Kidney capillary endothelial cell (primary cell): Measurements from ENCODE around the gene NT5C2.
"Not testable (repeated sequence)": the region's sequence is repeated elsewhere in the genome, so short reads cannot be mapped to it uniquely, and the experiment has no call there.

Experiments
- DNase-seq: peaks from one replicate; pipeline ENCODE4 v3.0.0-alpha.2; 2018; ENCODE audit warnings: low spot score

The NT5C2 gene

DNA sequence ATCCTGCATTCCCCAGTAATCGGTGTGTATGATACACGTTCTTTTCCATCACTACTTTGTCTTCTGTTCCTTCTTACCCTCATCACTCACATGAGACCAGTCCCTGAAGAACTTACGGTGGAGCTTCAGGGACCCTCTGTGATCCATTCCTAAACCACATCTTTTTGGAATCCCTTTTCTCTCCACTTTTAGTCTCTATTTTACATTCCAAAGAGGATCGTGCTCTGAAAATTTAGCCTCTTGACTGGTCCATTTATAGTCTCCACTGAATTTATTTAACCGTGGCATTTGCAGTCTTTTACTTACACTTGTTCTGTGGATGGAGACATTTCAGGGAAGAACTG is 109.1 kb downstream of the NT5C2 start:
- DNase-seq = no peak

DNA sequence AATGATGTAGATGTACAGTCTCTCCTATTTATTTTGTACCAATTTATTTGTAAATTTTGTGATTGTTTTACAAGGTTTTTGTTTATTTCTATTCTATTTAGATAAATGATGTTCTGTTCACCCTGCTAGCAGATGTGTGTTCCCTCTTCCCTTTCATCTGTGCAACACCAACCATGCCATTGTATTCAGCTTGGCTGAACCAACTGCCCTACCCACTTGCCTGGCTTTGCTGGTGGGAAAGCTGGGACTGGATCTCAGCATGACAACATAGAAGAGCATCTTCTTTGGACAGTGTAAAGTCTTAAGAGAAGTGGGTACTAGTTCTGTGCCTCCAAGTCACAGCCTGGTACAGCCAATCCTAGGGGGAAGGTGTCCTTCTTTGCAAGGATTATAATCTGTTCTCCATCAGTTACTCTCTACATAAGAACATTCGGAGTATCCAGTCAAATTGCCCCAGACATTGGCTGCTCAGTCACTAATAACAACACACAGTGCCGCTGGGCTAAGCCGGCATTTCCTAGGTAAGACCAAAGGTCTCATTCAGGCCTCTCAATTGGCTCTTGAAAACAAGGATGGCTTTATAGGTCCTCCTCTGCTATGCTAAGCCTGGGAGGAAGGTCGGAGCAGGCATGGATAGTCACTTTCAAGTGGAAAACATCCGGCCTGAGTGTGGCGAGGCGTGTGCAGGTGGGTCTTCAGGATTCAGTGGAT is 109.7 kb downstream of the NT5C2 start:
- DNase-seq = no peak

DNA sequence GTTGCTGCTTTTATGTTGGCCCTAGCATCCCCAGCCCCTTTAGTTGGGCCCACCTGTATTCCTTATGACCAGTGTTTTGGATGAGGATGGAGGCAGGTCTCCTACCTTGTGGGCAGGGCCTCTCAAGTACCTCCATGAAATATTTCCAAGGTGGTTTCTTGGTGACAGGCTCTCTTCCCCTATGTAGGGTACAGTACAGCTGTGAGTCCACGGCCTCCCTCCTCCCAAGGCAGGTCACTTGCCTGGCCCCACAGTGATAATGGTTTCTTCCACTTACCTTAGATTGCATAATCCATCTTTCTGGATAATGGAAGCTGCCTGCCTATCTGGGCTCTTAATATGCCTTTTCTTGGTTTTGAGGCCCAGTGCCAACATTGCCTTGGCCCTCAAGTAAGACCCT is 110.4 kb downstream of the NT5C2 start:
- DNase-seq = no peak

DNA sequence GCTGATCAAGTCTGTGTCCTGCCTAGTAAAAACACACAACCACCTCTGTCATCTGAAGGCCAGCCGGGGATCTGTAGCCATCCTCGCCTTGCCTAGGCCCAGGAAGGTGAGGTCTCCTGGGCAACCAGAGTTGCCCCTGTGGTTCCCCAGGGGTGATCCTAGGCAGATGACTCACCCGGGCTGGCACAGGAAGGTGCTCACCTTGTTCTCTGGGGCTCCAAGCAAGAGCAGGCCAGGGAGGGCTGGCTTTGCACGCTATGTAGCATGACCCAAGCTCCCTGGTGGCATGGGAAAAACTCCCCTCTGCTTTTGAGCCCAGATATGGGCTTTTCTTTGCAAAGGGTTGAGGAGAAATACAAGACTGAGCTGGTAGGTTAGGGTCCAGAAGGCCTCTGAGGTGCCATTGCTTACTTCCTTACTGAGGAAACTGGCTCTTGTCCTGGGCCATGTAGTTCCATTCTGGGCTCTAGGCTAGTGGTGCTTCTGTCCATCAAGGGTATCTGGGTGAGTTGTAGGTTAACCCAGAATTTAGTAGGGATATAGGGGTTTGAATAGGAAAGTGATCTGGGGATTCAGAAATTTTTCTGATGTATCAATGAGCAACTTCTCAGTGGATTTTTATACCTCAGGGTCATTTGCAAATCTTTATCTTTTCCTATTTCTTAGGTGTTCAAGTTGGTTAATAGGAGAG is 112.0 kb downstream of the NT5C2 start:
- DNase-seq = no peak

DNA sequence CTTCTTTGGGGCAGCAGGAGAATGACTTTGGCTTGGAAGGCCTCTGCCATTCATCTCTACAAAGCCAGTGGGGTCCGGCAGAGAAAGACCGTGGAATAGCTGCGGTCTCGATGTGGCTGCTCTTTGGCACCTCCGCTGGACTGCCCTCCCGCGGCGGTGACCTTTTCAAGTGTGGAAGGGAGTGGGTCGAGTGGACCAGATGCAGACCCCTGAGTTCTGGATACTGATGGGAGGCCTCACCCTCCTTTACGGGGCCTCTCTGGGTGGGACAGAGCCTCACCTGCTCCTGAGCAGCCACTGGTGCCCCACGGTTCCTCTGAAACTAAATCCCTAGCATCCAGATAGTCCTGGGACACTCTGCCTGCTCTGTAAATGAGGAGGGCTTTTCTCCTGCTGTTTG is 113.1 kb downstream of the NT5C2 start:
- DNase-seq = no peak

DNA sequence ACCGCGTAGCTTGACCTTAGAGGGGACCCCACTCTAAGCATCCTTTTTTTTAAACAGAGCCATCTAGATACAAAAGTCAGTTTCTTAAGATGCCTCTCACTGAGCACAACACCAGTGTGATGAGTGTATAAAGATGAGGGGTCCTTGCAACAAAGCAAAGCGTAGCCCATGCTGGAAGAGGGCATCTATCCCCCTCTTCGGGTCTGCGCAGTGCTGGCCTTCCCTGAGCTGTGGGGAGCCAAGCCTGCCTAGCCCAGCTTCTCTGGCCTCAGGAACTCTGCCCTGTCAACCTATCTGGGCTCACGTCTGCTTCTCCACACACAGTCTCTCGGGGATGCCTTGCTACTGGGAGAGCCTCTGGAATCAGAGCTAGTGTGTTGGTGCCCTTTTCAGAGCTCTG is 114.0 kb downstream of the NT5C2 start:
- DNase-seq = no peak

DNA sequence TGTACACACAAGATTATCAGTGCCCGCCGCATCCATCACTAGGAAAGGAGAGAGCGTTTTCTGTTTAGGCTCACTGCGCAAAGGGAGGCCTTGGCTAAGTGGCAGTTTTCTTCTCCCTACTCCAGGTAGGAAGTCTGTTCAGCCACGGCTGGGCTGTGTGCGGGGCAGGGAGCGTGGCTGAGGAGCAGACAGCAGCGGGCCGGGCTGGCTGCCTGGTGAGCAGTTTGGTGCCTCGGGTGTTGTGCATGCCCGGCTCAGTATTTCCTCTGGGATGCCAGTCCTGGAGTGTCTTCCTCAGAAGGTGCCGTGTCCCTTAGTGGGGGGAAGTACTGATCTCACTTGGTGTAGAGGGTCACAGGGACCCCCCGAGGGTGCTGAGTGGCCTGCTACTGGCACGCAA is 114.4 kb downstream of the NT5C2 start:
- DNase-seq = no peak

DNA sequence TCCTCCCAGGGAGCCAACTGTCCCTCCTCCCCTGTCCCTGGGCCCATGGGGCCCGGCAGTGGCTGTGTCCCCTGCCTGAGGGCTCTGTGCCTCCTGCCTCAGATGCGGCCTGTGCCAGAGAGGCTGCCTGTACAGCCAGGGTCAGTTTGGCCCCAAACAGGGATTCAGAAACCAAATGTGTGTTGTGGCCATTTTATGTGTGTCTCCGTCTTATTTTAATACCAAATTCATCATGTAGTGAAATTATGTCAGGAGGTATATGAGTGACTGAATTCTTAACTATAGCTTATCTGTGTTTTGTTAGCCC is 114.8 kb downstream of the NT5C2 start:
- DNase-seq = no peak

DNA sequence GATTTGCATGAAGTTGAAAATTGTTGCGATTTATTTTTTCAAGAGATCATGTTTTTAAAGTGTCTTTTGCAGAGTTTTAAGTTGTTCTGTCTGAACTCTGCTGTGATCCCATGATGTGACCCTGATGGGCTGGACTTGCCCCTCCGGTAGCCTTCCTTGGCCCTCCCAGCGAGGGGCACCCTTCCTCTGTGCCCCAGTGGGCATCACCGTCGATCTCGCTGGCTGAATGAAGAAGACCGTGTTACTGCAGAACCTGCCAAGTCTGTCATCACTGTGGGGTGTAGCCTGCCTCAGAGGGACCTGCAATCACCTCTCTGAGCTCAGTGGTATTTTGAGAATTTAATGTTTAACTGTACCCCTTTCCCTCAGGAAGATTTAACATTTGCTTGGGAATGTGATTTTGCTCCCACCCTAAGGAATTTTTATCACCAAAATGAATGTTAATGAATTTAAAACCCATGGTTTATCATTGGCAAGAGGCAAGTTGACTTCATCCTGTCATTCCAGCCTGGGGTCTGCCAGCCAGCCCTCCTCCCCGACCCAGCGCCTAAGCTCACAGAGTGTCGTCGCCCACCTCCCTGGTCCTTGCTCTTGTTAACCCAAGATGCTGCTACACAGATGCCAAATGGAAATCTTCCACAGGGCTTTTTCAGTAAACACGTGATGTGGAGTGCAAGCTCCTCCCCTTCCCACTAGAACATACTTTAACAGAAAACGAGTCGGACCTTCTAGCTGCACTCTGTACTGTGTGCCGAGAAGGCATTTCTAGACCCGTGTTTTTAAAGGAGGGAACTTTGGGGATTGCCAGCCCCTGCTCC is 115.4 kb downstream of the NT5C2 start:
- no peak for DNase-seq

DNA sequence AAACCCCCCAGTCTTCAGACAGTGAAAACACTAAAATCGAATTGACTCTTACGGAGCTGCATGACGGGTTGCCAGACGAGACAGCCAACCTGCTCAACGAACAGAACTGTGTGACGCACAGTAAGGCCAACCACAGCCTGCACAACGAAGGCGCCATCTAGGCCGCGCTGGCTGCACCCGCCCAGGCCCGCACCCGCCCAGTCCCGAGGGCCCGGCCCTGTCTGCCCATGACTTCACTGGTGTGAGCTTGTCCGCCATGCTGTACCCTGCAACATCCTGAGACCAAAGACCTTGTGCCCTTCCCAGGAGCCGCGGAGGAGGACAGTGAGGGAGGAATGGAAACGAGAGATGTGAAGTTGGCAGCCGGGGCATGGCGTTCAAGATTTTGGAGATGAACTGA is 116.1 kb downstream of the NT5C2 start:
- DNase-seq = no peak

DNA sequence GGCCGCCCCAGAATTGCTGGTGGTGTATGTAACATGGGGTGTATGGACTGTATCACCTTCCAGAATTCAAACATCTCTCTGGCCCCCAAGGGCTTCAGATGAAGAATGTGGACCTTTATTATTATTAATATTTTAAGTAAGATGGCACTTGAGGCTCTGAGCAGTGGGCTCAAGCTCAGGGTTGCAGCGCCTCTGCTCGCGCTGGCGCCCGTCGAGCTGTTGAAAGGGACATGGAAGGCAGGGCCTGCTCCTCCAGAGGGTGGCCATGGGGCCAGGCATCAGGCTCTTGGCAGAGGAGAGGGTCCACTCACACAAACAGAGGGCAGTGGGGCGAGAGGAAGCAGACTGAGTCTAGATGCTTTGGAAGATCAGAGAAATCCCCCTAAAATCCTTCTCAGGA is 120.2 kb downstream of the NT5C2 start:
- DNase-seq = no peak

DNA sequence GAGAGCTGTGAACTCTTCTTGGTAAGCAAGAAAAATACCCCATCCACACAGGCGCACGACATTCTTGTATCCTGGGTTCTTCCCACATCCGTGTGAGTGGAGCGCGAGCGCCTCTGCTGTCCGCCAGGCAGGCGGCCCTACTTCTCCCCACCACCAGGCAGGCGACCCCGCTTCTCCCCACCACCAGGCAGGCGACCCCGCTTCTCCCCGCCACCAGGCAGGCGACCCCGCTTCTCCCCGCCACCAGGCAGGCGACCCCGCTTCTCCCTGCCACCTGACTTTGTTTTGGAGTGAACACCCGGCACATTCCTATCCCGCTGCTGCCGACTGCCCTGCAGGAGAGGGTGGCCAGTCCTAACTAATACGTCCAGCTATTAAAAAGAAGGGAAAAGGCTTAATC is 120.8 kb downstream of the NT5C2 start:
- no peak for DNase-seq

DNA sequence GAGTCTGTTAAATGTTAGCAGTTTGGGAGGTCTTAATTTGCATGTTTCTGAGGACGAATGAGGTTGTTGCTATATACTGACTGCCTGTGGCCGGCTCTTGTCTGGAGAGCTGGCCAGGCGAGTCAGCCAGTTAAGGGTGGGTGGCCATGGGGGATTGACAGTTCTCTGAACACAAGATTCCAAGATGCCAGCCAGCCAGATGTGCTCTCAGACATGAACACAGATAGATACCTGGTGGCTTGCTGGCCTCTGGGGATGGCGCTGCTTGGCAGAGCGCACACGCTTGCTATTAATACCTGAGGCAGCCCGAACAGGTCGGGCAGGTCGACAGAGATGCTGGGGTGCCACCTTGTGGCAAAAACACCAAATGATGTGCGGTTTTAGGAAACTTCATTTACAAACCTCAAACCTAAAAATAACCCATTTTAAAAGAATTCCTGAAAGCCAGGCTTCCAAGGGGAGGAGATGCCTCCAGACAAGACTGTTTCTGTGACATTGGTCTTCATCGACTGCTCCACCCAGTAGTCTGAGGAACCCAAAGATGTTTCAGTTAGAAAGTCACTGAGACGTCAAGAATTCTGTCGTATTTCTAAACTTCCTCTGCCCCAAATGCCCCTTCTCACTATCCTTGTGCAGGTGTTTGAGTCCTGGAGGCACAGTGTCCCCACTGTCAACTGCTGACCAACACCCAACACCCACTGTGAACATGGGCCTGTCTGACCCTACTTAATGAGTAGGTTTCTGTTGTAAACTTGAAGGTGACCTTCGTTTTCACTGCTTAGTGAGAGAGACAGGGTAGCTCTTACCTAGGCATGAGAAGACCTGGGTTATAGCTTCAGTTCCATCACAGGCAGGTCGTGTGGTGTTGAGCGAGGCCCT is 123.4 kb downstream of the NT5C2 start:
- peak; percentile 46 for DNase-seq

DNA sequence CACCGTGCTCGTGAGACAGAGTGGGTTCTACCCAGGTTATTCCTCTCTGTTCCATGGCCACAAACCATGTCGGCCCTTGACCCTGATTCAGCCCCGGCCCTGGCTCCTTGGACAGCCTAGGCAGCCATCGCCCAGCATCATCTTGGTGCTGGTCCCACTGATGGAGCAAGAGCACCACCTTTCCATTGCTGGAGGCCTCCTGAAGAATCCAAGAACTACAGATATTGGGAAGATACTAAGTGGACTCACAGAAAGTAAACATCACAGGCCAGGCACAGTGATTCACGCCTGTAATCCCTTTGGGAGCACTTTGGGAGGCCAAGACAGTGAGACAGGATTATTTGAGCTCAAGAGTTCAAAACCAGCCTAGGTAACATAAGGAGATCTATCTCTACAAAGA is 125.1 kb downstream of the NT5C2 start:
- no peak for DNase-seq

DNA sequence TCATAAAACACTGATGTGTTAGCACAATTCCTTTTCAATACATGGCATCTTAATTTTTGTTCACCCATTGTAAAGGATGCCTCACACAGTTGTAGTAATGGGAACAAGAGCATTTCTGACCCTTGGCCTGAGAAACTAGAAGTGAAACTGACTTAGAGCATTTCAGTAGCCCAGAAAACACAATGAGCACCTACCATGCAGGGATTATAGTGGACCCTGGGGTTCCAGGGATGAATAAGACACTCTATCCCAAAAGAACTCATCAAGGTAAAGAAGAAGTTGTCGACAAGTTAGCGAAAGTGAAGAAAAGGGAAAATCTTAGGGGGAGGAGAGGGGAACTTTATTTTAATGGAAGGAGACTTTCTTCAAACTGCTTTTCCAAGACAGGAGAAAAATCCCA is 125.6 kb downstream of the NT5C2 start:
- DNase-seq = no peak

DNA sequence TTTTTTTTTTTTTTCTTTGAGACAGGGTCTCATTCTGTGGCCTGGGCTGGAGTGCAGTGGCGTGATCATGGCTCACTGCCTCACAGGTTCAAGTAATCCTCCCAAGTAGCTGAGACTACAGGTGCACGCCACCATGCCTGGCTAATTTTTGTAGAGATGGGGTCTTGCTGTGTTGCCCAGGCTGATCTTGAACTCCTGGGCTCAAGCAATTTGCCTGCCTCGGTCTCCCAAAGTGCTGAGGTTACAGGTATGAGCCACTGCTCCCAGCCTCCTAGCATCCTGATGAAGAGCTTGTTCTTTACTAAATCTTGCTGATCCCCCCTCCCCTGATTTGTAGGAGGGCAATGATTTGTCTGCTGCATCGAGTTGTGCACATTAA is 126.0 kb downstream of the NT5C2 start:
- not testable (repeated sequence) for DNase-seq

DNA sequence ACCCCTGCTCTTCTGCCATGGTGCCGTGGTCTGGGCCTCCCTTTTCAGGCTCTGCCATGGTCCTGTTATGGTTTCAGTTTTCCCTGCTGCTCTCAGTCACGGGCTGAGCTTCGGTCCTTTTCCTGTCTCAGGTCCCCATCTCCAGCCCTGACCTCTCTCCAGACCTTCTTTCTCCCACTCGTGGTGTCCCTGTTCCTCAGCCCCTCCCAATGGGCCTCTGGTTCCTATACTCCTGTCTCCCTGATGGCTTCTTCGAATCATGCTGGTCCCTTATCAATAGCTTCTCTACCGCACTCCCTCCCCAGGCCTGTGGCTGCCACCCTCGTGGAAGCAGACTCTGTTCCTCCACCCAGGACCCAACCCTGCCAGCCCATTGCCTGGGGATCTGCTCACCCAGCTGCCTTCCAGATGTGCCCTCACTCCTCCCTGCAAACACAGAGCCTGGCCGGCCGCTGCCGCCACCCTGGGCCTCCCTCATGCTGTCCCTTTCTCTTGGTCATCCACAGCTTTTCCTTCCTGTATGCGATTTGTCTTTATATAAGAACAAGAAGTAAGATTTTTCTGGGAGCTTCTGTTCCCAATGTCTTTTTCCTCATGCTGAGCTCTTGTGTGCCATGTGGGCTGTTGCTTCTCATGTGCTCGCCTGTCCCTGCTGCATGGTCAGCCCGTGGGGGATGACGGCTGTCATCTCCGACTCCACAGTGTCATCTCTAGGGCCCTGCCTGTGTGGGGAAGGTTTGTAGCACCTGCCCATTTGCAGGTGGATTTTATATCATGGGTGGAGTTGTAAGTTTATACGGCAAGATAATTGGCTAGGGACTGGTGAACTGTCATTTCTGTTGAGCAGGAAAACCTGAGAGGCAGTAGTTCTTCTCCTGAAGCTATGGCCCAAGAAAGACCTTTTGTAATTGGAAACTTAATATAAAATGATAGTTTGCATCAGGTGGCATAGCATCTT is 126.7 kb downstream of the NT5C2 start:
- DNase-seq = no peak

DNA sequence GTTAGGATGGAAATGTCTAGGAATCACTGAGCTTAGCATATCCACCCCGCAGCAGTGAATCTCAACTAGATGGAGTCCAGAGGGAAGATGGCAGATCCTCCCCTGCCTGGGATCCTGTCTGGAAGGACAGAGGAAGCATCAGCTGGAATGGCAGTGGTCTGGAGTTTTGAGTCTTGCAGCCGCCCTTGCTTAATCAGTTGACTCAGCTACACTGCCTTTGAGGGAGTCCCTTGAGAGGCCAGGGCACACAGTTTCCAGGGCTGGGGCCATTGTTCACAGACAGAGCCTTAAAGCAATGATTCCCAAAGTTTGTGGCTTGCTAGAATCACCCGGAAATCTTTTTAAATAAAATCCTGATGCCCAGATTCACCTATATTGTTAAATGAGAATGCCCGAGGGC is 128.1 kb downstream of the NT5C2 start:
- DNase-seq = no peak

DNA sequence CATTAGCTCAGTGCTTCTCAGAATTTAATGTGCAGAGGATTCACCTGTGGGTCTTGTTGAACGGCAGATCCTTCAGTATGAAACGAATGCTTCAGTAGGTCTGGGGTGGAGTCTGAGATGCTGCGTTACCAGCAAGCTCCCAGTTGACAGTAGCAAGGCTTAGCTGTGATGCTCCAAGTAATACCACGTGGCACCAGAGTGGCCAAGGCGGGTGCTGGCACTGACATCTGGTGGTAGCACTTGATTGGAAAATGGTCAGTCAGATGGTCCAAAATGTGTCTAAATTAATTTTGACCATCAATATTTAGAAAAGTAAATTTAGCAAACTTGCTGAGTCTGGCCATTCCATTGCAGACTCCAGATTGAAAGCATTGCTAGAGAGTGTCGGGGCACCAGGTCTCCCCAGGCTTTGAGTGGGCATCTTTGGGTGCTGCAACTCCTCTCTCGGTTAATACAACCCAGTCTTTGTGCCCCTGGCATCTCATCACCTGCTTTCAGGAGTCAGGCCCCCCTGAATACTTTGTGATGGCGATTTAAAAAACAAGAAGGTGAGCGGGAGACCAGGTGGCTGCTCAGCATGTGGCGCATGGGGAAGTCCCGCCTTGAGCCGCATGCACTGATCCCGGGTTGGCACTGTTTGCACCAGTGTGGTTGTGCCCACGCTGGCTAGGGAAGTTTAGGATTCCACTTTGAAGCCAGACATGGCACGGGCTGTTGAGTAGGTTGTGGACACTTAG is 130.1 kb downstream of the NT5C2 start:
- no peak for DNase-seq

DNA sequence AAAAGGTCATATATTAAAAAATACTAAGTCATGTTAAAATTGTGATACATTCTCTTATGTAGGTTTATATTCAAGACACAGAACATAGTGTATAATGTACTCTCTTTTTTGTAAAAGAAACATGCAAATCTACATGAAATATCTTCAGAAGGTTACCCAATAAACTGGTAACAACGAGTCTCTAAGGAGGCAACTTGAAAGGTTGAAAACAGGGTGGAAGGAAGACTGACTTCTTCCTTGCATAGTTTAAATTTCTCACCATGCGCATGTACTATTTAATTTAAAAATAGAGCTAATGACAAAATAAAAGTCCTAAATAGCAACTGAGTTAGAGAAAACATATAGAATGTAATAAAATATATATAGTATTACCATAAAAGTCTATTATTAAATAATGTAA is 132.5 kb downstream of the NT5C2 start:
- DNase-seq = no peak

DNA sequence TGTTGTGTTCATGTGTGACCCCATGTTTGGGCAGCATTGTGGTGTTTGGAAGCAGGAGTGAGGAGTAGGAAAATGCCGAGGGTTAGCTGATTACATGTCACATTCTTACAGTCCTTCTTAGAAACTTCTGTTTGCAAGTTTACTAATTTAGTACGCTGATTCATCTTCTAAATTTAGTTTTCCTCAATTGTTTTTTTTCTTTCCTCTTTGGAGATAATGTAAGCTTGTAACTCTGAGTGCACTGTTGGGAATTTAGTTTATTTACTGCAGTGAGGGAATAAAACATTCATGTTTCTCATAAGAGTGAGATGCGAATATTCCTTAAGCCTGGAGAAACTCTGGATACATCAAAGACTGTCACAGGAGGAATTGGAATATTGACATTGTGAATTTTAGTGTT is 135.0 kb downstream of the NT5C2 start:
- DNase-seq = no peak
